ENCODE results near the gene SF3A1.
"Not testable (repeated sequence)": the region's sequence is repeated elsewhere in the genome, so short reads cannot be mapped to it uniquely, and the experiment has no call there.

The SF3A1 gene, protein sequence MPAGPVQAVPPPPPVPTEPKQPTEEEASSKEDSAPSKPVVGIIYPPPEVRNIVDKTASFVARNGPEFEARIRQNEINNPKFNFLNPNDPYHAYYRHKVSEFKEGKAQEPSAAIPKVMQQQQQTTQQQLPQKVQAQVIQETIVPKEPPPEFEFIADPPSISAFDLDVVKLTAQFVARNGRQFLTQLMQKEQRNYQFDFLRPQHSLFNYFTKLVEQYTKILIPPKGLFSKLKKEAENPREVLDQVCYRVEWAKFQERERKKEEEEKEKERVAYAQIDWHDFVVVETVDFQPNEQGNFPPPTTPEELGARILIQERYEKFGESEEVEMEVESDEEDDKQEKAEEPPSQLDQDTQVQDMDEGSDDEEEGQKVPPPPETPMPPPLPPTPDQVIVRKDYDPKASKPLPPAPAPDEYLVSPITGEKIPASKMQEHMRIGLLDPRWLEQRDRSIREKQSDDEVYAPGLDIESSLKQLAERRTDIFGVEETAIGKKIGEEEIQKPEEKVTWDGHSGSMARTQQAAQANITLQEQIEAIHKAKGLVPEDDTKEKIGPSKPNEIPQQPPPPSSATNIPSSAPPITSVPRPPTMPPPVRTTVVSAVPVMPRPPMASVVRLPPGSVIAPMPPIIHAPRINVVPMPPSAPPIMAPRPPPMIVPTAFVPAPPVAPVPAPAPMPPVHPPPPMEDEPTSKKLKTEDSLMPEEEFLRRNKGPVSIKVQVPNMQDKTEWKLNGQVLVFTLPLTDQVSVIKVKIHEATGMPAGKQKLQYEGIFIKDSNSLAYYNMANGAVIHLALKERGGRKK

DNA sequence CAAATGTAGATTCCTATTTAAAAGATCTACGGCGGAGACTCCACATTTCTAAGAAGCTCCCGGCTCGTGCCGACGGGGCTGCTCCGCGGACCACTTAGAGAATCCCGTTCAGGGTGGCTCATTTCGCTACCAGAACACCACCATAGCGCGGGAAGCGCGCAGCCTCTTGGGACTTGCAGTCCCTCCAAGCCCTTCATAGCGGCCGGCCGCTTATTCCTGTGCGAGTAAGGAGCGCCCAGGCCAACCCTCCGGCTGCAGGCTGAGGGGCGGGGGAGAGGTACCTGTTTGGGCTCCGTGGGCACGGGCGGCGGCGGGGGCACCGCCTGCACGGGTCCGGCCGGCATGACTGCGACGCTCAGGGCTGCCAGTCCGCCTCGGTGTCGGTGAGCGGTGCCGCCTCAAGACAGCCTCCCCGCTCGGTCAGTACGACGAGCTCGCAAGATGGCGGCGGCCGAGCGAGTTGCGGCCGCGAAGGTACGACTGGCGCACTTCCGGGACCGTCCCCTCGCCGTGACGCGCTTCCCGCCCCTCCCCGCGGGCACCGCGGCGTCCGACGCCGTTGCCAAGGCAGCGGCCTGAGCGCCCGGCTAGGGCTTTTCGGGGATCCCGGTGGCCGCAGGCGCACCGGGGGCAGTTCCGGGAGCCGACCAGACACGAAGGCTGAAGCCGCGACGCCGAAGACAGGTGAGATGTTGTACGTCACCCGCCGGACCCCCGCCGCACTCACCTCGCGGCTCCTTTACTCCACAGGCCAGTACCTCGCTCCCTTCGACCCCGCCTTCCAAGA lies at the start of gene SF3A1, which contains the start of gene CCDC157:
Gene SF3A1, minus strand, starts transcription at position 446 of the 787 bp plus-strand sequence. Its CDS starts 102 bp downstream, at position 344.
Gene CCDC157, plus strand, starts transcription at position 559 of the 787 bp plus-strand sequence. CDS start 8,994 bp downstream, outside the sequence.
- DNase-seq: peak; percentile 19

DNA sequence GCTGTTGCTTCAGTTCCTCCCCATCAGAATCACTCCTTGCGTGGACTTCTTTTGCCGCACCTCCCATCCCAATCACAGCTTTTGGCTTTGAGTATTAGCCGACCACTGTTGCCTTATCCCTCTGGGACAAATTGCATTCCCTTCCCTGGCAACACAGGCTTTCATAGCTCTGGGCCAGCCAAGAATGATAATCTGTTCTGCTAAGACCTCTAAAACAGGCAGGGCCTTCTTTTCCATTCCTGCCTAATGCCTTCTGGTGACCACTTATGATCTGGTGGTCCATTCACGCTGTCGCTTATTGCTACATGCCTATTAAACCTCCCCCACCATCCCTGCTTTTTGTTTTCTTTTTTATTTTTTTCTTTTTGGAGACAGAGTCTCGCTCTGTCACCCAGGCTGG lies 49.7 kb upstream of the SF3A1 start:
- DNase-seq: no peak

DNA sequence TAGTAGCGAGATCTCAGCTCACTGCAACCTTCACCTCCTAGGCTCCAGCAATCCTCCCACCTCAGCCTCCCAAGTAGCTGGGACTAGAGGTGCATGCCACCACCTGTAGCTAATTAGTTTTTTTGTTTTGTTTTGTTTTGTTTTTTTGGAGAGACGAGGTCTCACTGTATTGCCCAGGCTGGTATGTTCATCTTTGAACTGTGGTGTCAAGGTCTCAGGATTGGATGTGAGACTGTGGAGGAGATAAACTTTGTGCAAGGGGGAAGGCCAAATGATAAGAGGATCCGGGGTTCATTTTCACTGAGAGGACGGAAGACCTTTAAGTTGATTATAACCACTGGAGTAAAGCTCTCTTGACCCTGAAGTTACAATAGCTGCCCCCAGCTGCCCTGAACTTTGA lies 49.0 kb upstream of the SF3A1 start:
- DNase-seq: no peak

DNA sequence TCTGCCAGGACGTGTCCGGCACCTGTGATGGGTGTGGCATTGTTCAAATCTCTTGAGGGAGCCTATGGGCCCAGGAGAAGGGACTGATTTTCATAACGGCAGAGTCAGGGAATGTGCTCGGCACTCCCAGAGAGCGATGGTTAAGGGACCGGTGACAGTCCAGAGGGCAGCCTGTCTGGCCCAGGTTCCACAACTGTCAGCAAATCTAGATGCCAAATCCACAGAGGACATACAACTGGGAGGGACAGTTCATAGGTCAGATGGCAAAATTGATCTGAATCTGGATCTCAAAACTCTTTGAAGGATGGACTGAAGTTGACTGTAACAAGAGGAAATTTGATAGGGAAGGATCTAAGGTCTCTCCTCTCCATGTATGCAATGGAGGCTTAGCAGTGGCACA lies 47.6 kb upstream of the SF3A1 start:
- DNase-seq: no peak

DNA sequence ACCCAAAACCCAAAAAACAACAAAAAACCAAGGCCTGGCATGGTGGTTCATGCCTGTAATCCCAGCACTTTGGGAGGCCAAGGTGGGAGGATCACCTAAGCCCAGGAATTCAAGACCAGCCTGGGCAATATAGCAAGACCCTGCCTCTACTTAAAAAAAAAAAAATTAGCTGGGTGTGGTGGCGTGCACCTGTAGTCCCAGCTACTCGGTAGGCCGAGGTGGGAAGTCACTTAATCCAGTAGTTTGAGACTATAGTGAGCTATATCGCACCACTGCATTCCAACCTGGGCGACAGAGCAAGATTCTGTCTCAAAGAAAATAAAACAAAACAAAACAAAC lies 46.0 kb upstream of the SF3A1 start:
- DNase-seq: not testable (repeated sequence)

DNA sequence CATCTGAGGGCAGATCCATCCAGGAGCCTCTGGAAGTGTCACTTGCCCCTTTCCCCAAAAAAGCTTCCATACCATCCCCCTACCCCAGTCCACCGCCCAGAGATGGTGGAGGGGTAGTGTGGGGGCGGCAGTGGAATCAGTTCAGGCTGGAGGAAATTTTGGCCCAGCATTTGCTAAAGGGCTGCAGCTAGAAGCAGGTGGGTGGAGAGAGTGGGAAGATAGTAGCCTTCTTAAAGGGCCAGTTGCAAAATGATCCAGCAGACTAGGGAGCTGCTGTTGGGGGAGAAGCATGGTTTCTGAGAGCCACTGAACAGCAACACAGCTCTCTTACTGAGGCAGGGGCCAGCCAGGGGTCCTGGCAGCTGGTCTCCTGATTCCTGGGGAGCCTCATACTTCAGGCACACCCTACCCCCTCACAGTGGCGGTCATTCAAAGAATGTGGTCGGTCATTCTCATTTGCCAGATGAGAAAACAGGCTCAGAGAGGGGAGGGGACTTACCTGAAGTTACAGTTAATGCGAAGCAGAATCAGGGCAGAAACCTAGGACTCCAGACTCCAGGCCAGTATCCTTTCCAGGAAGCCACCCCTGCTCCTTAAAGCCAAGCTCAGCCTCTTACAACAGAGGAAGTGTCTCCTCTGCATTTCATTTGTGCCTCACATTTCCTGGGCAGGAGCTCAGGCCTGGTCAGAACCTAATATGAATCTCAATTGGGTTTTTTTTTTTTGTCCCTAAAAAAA lies 45.5 kb upstream of the SF3A1 start:
- DNase-seq: no peak

DNA sequence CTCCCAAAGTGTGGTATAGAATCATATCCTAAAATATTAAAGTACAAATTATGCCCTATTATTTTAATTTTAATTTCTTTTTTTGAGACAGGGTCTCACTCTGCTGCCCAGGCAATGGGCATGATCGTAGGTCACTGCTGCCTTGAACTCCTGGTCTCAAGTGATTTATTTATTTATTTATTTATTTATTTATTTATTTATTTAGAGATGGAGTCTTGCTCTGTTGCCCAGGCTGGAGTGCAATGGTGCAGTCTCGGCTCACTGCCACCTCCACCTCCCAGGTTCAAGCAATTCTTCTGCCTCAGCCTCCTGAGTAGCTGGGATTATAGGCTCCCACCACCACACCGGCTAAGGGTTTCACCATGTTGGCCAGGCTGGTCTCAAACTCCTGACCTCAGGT lies 44.3 kb upstream of the SF3A1 start:
- not testable (repeated sequence) for DNase-seq

DNA sequence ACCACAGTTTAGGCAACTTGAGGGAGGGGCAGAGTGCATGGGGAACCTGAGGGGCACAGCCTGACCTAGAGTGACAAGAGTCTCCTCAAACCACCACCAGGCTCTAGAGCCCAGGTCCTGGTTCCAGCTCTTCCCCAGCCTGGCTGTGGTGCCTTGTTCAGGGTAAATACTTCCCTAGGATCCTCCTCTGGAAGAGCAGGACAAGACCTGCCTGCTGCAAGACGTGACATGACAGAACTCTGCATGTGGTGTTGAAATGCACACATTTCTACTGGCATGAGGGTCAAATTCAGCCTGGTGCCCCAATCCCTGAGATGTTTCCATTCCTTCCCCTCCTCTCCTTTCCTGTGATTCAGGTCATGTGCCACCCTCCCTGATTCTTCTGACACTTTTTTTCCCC lies 43.5 kb upstream of the SF3A1 start:
- no peak for DNase-seq

DNA sequence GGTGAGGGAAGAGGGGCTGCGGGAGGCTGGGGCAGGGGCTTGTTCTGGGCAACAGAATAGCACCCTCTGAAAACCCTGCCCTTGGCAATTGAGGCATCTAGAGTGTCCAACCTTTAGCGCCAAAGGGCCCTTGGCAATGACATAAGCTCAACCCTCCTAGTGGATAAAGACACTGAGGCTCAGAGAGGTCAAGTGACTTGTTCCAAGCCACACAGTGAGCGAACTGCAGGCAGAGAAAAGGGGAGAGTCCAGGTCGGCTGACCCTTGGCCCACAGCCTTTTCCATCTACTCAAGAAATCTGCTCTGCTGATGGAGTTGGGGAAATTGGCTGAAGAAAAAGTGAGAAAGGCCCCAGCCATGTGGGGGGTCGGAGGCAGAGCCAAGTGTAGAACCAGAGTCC lies 43.0 kb upstream of the SF3A1 start:
- no peak for DNase-seq

DNA sequence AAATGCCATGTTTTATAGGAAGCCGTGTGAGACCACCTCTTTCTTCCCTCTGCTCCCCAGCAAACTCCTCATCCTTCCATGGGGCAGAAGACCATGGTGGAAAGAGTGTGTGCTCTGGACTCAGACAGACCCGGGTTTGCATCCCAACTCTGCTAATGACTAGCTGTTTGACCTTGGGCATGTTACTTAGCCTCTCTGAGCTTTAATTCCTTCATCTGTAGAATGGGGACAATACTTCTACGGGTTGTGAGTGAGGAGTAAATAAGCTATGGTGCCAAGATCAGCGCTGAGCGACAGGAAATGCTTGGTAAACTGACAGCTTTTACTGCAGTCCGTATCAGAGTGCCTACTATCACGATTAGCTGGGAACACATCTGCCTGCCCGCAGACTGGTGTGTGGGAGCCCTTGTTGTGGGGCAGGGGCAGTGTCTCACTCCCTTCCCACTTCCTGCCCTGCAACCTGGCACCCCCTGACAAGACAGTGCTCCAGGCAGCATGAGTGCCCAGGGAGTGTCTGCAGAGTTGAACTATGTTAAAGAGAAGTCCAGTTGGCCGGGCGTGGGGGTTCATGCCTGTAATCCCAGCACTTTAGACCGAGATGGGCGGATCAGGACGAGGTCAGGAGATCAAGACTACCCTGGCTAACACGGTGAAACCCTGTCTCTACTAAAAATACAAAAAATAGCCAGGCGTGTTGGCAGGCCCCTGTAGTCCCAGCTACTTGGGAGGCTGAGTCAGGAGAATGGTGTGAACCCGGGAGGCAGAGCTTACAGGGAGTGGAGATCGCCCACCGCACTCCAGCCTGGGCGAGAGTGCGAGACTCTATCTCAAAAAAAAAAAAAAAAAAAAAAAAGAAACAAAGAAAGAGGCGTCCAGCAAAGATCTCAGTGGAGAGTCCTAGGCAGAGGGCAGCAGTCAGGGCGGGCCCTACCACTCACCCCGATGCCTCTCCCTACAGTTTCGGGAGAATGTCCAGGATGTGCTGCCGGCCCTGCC lies 42.3 kb upstream of the SF3A1 start:
- no peak for DNase-seq

DNA sequence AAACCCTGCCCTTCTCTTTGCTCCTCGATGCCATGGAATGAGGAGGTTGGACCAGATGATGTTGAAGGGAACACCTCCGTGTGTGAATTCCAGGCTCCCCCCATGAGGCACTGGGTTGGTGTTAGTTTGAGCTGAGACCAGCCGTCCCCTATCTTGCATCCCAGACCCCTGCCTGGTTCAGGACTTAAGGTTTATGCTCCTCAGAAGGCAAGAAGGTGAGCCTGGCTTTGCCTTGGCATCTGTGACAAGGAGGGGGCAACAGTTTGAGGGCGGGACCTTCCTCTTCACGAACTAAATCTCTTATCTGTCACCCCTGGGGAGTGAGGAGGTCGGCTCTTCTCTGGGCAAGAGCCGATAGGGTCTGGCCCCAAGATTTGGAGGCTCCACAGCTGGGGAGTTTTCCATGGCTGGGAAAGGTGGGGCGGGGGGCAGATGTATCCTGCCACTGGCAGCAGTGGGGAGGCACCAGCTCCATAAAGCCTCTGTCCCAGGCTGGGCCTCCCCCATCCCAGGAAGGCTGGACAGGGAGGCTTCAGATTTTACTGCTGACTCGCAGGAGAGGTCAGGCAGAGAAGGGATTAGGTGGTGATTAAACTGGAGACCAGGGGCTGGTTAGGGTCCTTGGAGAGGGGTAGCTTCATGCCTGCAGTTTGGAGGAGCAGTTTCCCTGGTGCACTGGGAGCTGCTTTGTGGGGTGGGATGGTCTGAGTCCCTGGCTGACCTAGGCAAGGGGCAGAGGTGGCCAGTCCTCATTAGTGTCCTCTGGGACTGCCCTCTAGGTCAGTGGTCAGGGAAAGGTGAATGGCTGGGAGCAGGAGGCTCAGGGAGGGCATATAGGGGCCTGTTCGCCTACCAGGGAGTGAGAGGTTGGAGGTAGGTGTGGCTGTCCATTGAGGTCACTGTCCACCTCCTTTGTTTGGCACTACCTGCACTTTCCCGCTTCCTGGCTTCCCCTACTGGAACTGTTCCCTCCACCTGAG lies 41.3 kb upstream of the SF3A1 start:
- DNase-seq: no peak

DNA sequence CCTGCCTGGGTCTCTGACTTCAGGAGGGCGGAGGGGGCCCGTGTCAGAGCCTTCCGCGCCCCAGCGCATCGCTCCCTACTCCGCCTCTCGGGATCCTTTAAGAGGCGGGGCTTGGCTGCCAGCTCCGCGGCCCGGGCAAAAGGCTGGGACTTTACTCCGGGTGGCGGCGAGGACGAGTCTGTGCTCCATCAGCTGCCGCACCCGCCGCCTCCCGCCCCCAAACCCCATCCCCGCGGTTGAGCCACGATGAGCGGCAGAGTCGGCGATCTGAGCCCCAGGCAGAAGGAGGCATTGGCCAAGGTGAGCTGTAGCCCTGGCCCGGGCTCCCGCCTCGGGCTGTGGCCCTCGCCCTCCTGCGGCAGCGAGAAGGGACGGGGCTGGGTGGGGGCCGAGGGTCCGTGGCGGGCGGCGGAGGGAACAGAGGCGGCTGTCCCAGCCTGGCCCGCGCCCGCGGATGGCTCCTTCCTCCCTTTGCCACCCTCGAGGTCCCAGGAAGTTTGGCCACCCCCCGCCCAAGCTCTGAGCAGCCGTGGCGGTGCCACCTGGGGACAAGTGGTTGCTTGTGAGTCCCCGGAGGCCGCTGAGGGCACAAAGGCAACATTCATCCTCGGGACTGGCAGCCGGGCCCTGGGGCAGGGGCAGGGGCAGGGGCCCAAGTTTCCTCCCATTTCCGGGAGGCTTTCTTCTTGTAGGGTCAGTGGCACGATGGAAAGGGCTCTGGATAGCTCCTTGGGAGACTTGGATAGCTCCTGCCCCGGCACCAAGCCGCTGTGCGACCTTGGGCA lies 40.4 kb upstream of the SF3A1 start, which contains the start of gene SEC14L2:
Gene SEC14L2, plus strand, starts transcription at position 148 of the 785 bp plus-strand sequence. Its CDS starts 99 bp downstream, at position 247.
- no peak for DNase-seq

DNA sequence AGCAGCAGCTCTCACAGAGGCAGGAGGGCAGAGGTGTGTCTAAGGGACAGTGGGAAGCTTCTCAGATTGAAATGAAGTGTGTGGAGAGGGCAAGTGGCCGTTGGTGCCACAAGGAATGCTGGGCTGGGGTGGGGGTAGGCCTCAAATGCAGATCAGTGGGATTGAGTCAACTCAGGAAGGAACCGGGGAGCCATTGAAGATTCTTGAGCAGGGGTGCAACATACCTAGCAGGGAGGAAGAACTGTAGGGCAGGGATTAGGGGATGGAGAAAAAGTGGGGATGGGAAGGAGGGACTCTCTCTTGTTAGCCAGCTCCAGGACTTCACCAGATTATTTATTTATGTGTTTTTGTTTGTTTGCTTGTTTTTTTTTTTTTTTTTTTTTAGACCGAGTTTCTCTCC lies 37.2 kb upstream of the SF3A1 start:
- DNase-seq: no peak

DNA sequence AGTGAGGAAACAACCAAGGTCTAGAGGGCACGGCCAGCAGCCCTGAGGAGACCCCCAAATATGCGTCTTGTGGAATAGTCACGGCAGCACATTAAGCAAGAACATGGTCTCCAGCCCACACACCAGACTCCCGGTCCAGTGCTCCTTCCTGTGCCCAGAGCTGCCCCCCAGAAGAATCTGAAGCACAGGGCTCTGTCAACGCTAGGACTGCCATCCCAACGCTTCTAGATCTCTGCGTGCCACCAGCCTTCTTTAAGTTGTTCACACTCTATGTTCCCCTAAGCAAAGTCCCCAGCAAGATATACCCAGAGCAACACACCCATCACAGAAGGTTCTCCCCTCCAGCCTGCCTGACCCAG lies 36.6 kb upstream of the SF3A1 start:
- DNase-seq: no peak

DNA sequence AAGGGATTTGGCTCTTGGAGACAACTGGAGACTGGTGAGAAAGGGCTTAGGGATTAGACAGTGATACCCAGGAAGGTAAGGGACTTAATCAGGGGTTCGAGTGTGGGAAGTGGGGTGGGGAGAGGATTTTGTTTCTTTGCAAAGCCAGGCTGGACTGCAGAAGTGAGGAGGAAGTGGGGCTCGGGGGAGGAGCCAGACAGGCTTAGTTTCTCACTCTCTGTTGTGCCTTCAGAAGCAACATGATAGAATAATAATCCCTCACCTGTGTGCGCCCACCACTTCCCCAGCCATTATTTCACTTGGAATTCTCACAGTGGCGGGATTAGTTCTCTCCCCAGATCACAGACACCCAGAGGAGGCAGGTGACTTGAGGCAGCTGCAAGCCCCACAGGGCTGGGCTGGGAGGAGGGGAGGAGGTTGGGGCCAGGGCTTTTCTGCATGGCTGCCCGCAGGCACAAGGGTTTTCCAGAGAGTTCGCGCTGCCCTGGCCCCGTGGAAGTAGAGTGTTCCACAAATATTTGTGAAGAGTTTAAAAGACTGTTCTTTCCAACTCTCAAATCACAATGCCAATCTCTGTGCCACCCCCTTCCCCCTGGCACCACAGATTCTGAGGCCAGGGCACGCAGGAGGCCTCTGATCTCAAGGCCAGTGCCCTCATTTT lies 36.1 kb upstream of the SF3A1 start:
- DNase-seq: no peak

DNA sequence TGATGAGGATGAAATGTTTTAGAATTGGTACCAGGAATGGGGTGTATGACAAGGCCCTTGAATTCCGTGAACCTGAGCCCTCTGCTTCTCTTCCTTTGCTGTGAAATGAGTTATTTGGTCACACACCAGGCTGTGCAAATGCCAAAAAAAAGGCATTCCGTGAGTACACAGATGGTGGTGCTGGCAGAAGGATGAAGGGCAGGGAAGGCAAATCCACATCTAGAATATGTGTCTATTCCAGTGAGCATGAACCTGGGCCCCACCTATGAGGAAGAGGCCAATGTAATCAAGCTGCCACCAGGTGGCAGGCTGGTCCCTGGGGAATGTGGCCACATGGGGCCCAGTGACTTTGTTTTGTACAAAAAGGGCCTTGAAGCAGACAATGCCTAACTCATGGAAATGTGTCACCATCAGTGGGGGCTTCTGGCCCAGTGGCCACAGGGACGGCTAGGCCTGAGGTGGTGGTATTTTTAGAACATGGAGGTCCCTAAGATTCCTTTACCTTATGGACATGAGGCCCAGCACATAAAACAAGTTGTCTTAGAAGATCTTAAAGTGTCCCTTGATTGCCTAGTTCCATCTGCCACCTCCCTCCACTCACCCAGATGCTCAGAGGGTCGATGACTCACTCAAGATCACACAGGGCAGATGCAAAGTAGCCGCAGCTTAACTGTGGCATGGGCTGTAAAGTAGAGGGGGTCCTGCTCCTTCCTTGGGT lies 34.4 kb upstream of the SF3A1 start:
- DNase-seq: no peak

DNA sequence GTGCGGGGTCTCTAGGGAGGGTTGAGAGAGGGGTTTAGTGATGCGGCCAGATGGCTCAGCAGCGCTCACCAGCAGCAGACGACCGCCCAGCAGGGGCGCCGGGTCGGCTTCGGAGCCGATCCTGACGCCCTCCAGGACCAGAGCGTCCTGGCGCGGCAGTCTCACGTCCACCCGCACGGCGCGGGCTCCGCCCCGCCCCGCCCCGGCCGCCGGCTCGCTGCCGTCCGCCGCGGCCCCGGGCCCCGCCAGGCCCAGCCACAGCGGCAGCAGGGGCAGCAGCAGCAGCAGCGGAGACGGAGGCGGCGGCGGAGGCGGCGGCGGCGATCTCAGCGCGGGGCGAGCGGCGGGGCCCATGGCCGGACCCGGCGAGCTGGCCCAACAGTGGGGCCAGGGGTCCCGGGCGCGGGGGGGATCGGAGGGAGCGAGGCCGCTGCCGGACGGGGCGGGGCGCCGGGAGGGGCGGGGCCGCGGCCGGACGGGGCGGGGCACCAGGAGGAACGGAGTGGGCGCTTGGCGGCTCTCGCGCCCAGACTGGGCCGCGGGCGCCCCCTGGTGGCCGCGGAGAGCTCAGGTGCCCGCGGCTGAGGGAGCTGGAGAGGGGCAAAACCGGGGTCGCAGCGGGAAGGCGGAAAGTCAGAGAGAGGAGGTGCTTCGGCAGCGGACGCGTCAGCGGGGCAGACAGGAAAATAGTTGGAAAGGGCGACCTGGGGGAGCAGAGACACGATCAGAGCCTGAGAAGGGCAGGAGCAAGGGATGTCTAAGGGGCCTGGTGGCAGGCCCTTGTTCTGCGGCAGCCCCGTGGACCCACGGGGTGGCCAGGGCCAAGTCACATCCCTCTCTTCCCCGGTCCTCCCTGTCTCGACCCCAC lies 30.5 kb upstream of the SF3A1 start, which contains the start of gene RNF215:
Gene RNF215, minus strand, starts transcription at position 452 of the 868 bp plus-strand sequence. Its CDS starts 98 bp downstream, at position 354.
- DNase-seq: no peak
